IMR-90 (cell line): Measurements from ENCODE around the gene ADD1. TPM values are rescaled to one million over a fixed set of nuclear protein-coding genes. Genes with fewer than 3 reads are reported as not detected.

Experiments used
- ATAC-seq: fragments of 200-7000 bp; cut with Tn5 transposase; 2 replicates; pipeline ENCODE4 v1.9.1; 2020; ENCODE audit warnings: low read depth, mild to moderate bottlenecking, moderate library complexity
- BruUV-seq: library from RNA; stranded (reverse); fragments of 400-500 nt; replicated peaks from 2 replicates; lab custom pipeline; 2021; lab: Mats Ljungman, UMichigan
- CTCF ChIA-PET: fragments of 300-600 bp; formaldehyde crosslinking; extraction: SDS; loops from one replicate; lab custom pipeline; 2021; ENCODE audit warnings: antibody characterized with exemption; lab: Yijun Ruan, JAX
- POLR2A ChIA-PET: fragments of 300-600 bp; sonication (Branson Sonifier 250); formaldehyde crosslinking; loops from one replicate; lab custom pipeline; 2022; ENCODE audit warnings: antibody characterized with exemption; ENCODE audit not compliant: unreplicated experiment; lab: Charles Lee
- DNase-seq: peaks from one replicate; pipeline ENCODE4 v3.0.0; 2013
- H2AFZ ChIP-seq: replicated peaks from 2 replicates; pipeline ENCODE3; 2013; ENCODE audit warnings: low read length, mild to moderate bottlenecking; ENCODE audit not compliant: poor library complexity
- H2AK5ac ChIP-seq: 2 replicates; pipeline ENCODE4 v1.6.1; 2013; ENCODE audit warnings: low read depth, low read length, inconsistent platforms
- H2AK9ac ChIP-seq: replicated peaks from 2 replicates; pipeline ENCODE3; 2013; ENCODE audit warnings: mild to moderate bottlenecking, low read depth, low read length, moderate library complexity; ENCODE audit not compliant: poor library complexity
- H2BK120ac ChIP-seq: 2 replicates; pipeline ENCODE4 v1.6.1; 2013; ENCODE audit warnings: low read depth, low read length, inconsistent platforms
- H2BK15ac ChIP-seq: 3 replicates; pipeline ENCODE4 v1.6.1; 2013; ENCODE audit warnings: low read depth, low read length, inconsistent platforms
- H2BK20ac ChIP-seq: 2 replicates; pipeline ENCODE4 v1.6.1; 2013; ENCODE audit warnings: low read depth, mild to moderate bottlenecking, inconsistent platforms, low read length, moderate library complexity
- H2BK5ac ChIP-seq: 2 replicates; pipeline ENCODE4 v1.6.1; 2013; ENCODE audit warnings: mild to moderate bottlenecking, low read depth, low read length, inconsistent platforms; ENCODE audit not compliant: poor library complexity, severe bottlenecking
- H3K14ac ChIP-seq: replicated peaks from 2 replicates; pipeline ENCODE4 v1.6.1; 2013; ENCODE audit warnings: low read depth, low read length, inconsistent platforms
- H3K18ac ChIP-seq: 2 replicates; pipeline ENCODE4 v1.6.1; 2013; ENCODE audit warnings: low read depth, low read length, control low read depth
- H3K23ac ChIP-seq: 2 replicates; pipeline ENCODE4 v1.6.1; 2013; ENCODE audit warnings: low read depth, low read length, inconsistent platforms
- H3K27ac ChIP-seq: 2 replicates; pipeline ENCODE4 v1.5.1; 2013; ENCODE audit warnings: mild to moderate bottlenecking, control low read depth, low read length; ENCODE audit not compliant: insufficient read depth
- H3K27me3 ChIP-seq: 2 replicates; pipeline ENCODE4 v1.6.1; 2013; ENCODE audit warnings: low read length; ENCODE audit not compliant: control insufficient read depth, insufficient read depth
- H3K36me3 ChIP-seq: 2 replicates; pipeline ENCODE4 v1.6.1; 2013; ENCODE audit warnings: low read length, mixed read lengths; ENCODE audit not compliant: control insufficient read depth, insufficient read depth
- H3K4ac ChIP-seq: 2 replicates; pipeline ENCODE4 v1.6.1; 2013; ENCODE audit warnings: low read depth, low read length, inconsistent platforms
- H3K4me1 ChIP-seq: 2 replicates; pipeline ENCODE4 v1.6.1; 2013; ENCODE audit warnings: low read length, mixed read lengths; ENCODE audit not compliant: control insufficient read depth, insufficient read depth
- H3K4me2 ChIP-seq: 2 replicates; pipeline ENCODE4 v1.6.1; 2013; ENCODE audit warnings: low read depth, mild to moderate bottlenecking, control low read depth, low read length, moderate library complexity
- H3K4me3 ChIP-seq: 2 replicates; pipeline ENCODE4 v1.5.1; 2013; ENCODE audit warnings: low read depth, mild to moderate bottlenecking, control low read depth, low read length, moderate library complexity; ENCODE audit not compliant: insufficient read depth
- H3K56ac ChIP-seq: 2 replicates; pipeline ENCODE4 v1.6.1; 2013; ENCODE audit warnings: low read length, inconsistent platforms; ENCODE audit not compliant: insufficient read depth; ENCODE audit errors: extremely low read depth
- H3K79me1 ChIP-seq, 2 experiments: 2 replicates each; pipeline ENCODE4 v1.6.1; 2013; ENCODE audit warnings: low read length in 2 of 2, inconsistent platforms in 1 of 2, low read depth in 1 of 2
- H3K9ac ChIP-seq: 2 replicates; pipeline ENCODE4 v1.6.1; 2013; ENCODE audit warnings: low read depth, low read length, control low read depth
- H3K9me1 ChIP-seq: 2 replicates; pipeline ENCODE4 v1.6.1; 2013; ENCODE audit warnings: low read length, inconsistent platforms; ENCODE audit not compliant: insufficient read depth
- H3K9me3 ChIP-seq: 2 replicates; pipeline ENCODE4 v1.6.1; 2013; ENCODE audit warnings: low read length; ENCODE audit not compliant: control insufficient read depth, insufficient read depth
- H4K20me1 ChIP-seq: 2 replicates; pipeline ENCODE4 v1.6.1; 2013; ENCODE audit warnings: low read length, inconsistent platforms; ENCODE audit not compliant: insufficient read depth
- H4K5ac ChIP-seq: 2 replicates; pipeline ENCODE4 v1.6.1; 2013; ENCODE audit warnings: mild to moderate bottlenecking, low read depth, low read length, control low read depth
- H4K8ac ChIP-seq, 2 experiments: 2 replicates each; pipeline ENCODE4 v1.6.1; 2013; ENCODE audit warnings: low read depth in 2 of 2, low read length in 2 of 2, control low read depth in 1 of 2, inconsistent platforms in 1 of 2
- H4K91ac ChIP-seq: 2 replicates; pipeline ENCODE4 v1.6.1; 2013; ENCODE audit warnings: low read depth, low read length, inconsistent platforms; ENCODE audit not compliant: insufficient read depth
- CEBPB ChIP-seq: IDR thresholded peaks from 2 replicates; pipeline ENCODE4 v1.6.1; 2012; ENCODE audit warnings: low read depth, low read length, improper control_type of control experiment
- FOS ChIP-seq: fragments of 150-350 bp; IDR thresholded peaks from 2 replicates; pipeline ENCODE4 v1.6.1; 2016; ENCODE audit warnings: low read depth, low read length
- MAFK ChIP-seq: IDR thresholded peaks from 2 replicates; pipeline ENCODE4 v1.6.1; 2012; ENCODE audit warnings: low read depth, low read length, improper control_type of control experiment
- MAZ ChIP-seq: IDR thresholded peaks from 2 replicates; pipeline ENCODE4 v1.6.1; 2012; ENCODE audit warnings: low read depth, mild to moderate bottlenecking, low read length, improper control_type of control experiment, moderate library complexity, borderline replicate concordance
- MXI1 ChIP-seq: IDR thresholded peaks from 2 replicates; pipeline ENCODE4 v1.6.1; 2012; ENCODE audit warnings: low read depth, mild to moderate bottlenecking, low read length, moderate library complexity, borderline replicate concordance
- NFE2L2 ChIP-seq: fragments of 150-350 bp; IDR thresholded peaks from 2 replicates; pipeline ENCODE4 v1.6.1; 2016; ENCODE audit warnings: low read depth, mild to moderate bottlenecking, low read length
- RAD21 ChIP-seq: IDR thresholded peaks from 2 replicates; pipeline ENCODE4 v1.6.1; 2012; ENCODE audit warnings: low read length, improper control_type of control experiment
- RFX5 ChIP-seq: IDR thresholded peaks from 2 replicates; pipeline ENCODE4 v1.8.0; 2012; ENCODE audit warnings: low read depth, mild to moderate bottlenecking, low read length, moderate library complexity
- WGBS, 2 experiments: methylation state at CpG; one replicate each; pipeline versions ENCODE4 v1.1.5 to v1.1.7; 2013; ENCODE audit warnings: missing lambda C conversion rate in 2 of 2; ENCODE audit not compliant: insufficient read length in 1 of 2; ENCODE audit errors: extremely low coverage in 2 of 2; 5-methylcytosine and 5-hydroxymethylcytosine counted together
- dilution Hi-C: fragments of 300-500 bp; cut with HindIII; formaldehyde crosslinking; loops from one replicate; pipeline ENCODE4 v1.14.3; 2018; ENCODE audit warnings: low sequenced_read_pairs; ENCODE audit not compliant: unreplicated experiment
- in situ Hi-C: fragments of 300-500 bp; cut with MboI; formaldehyde crosslinking; loops from 3 replicates; pipeline ENCODE4 v1.14.3; 2019; ENCODE audit warnings: low sequenced_read_pairs, inconsistent platforms, mixed read lengths
- intact Hi-C: fragments of 100-400 bp; cut with micrococcal nuclease; formaldehyde crosslinking; loops from 2 replicates; pipeline ENCODE4 v1.10.0; 2022
- polyA plus RNA-seq, 3 experiments: library from polyadenylated mRNA; depleted of rRNA; stranded (reverse); fragments of >200 nt; gene quantifications; 2 replicates each; pipeline ENCODE4 v1.2.3, GENCODE V29; 2012; ENCODE audit warnings: low replicate concordance in 1 of 3
- total RNA-seq: library from RNA; depleted of rRNA; stranded (reverse); fragments of >200 nt; gene quantifications from 2 replicates; pipeline ENCODE4 v1.2.3, GENCODE V29; 2012
- TF ChIP-seq, protein P1 (sequence below): conservative IDR thresholded peaks from 2 replicates; pipeline ENCODE4 v1.5.1; 2012; ENCODE audit warnings: mild to moderate bottlenecking, low read depth, low read length, improper control_type of control experiment
- TF ChIP-seq, protein P2 (sequence below): fragments of 150-350 bp; IDR thresholded peaks from 2 replicates; pipeline ENCODE4 v1.6.1; 2016; ENCODE audit warnings: low read depth, mild to moderate bottlenecking, low read length, moderate library complexity, borderline replicate concordance
- TF ChIP-seq, protein P3 (sequence below): fragments of 150-350 bp; IDR thresholded peaks from 2 replicates; pipeline ENCODE4 v1.6.1; 2017; ENCODE audit warnings: mild to moderate bottlenecking, antibody characterized with exemption, low read length, low read depth

Gene ADD1
- total and polyA plus RNA-seq, 2 of the 4 experiments (the other 2 are of a cell fraction): 122 to 215 TPM

DNA sequence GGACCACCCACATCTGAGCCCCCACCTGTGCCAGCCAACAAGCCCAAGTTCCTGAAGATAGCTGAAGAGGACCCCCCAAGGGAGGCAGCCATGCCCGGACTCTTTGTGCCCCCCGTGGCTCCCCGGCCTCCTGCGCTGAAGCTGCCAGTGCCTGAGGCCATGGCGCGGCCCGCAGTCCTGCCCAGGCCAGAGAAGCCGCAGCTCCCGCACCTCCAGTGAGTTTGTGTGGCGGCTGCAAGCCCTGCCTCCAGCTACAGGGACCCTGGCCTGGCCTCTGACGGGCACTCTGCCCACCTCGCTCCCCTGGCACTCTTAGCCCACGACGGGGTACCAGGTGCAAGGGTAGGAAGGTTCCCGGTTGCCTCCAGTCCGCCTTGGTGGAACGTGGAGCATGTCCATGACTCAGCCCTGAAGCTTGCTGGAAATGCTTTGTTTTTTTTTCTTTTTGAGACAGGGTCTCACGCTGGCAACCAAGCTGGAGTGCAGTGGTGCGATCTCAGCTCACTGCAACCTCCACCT lies 13.7 kb upstream of the ADD1 start:
- Histone ChIP-seq H4K91ac (no peak overlapping the region), H3K4me2 (no peak overlapping the region), H3K4ac (no peak overlapping the region), H4K5ac (no peak overlapping the region), H4K20me1 (peaks cover 6% of the 10 kb centered on the region), H3K23ac (no peak overlapping the region), H3K4me3 (no peak overlapping the region), H3K27me3 (no peaks in the 10 kb centered on the region), H2BK15ac (no peak overlapping the region), H3K27ac (no peak overlapping the region), H2BK20ac (no peak overlapping the region), H3K18ac (no peak overlapping the region), H2BK120ac (no peak overlapping the region), H3K9me1 (peaks cover 15% of the 10 kb centered on the region), H3K36me3 (peaks cover 86% of the 10 kb centered on the region), H3K4me1 (no peaks in the 10 kb centered on the region), H2AK9ac (peak overlapping the region; percentile 24), H2AK5ac (no peak overlapping the region), H2AFZ (no peak overlapping the region), H4K8ac (no peak overlapping the region), H2BK5ac (no peak overlapping the region), H3K79me1 (peaks cover 5 to 21% of the 10 kb centered on the region in 2 experiments; a peak in 3 of 4 replicates), H3K14ac (no peak overlapping the region), H3K9ac (no peak overlapping the region), H3K9me3 (no peaks in the 10 kb centered on the region), H3K56ac (no peak overlapping the region)
- DNase-seq: no peak
- no TSS peak for BruUV-seq
- WGBS, 2 experiments: 100% methylated on average over 11 of the region's 19 CpGs; no CpG with 5 or more reads in 1 of the 2 experiments
- TF ChIP-seq, protein P1, sequence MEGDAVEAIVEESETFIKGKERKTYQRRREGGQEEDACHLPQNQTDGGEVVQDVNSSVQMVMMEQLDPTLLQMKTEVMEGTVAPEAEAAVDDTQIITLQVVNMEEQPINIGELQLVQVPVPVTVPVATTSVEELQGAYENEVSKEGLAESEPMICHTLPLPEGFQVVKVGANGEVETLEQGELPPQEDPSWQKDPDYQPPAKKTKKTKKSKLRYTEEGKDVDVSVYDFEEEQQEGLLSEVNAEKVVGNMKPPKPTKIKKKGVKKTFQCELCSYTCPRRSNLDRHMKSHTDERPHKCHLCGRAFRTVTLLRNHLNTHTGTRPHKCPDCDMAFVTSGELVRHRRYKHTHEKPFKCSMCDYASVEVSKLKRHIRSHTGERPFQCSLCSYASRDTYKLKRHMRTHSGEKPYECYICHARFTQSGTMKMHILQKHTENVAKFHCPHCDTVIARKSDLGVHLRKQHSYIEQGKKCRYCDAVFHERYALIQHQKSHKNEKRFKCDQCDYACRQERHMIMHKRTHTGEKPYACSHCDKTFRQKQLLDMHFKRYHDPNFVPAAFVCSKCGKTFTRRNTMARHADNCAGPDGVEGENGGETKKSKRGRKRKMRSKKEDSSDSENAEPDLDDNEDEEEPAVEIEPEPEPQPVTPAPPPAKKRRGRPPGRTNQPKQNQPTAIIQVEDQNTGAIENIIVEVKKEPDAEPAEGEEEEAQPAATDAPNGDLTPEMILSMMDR: no peak
- no peak for TF ChIP-seq MXI1
- TF ChIP-seq, protein P2, sequence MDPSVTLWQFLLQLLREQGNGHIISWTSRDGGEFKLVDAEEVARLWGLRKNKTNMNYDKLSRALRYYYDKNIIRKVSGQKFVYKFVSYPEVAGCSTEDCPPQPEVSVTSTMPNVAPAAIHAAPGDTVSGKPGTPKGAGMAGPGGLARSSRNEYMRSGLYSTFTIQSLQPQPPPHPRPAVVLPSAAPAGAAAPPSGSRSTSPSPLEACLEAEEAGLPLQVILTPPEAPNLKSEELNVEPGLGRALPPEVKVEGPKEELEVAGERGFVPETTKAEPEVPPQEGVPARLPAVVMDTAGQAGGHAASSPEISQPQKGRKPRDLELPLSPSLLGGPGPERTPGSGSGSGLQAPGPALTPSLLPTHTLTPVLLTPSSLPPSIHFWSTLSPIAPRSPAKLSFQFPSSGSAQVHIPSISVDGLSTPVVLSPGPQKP: no peak
- no peak for TF ChIP-seq RFX5
- no peak for TF ChIP-seq RAD21
- no peak for TF ChIP-seq NFE2L2
- no peak for TF ChIP-seq FOS
- no peak for TF ChIP-seq MAFK
- TF ChIP-seq, protein P3, sequence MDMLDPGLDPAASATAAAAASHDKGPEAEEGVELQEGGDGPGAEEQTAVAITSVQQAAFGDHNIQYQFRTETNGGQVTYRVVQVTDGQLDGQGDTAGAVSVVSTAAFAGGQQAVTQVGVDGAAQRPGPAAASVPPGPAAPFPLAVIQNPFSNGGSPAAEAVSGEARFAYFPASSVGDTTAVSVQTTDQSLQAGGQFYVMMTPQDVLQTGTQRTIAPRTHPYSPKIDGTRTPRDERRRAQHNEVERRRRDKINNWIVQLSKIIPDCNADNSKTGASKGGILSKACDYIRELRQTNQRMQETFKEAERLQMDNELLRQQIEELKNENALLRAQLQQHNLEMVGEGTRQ: no peak
- no peak for TF ChIP-seq MAZ
- no peak for TF ChIP-seq CEBPB
- dilution Hi-C loops (no loop called here), in situ Hi-C loops (no loop called here), intact Hi-C loops (no loop called here)
- ATAC-seq: no peak
- ChIA-PET CTCF (no interaction called here), POLR2A (no interaction called here)
